C4-2B (cell line): ENCODE measurements around the gene ZBTB24.

Experiments
- H3K27ac ChIP-seq: fragments of 450-650 bp; 2 replicates; pipeline ENCODE4 v1.5.1; 2017
- ZFX ChIP-seq: fragments of 450-650 bp; IDR thresholded peaks from 2 replicates; pipeline ENCODE4 v1.6.1; 2017
- TF ChIP-seq, protein P1 (sequence below): fragments of 450-650 bp; conservative IDR thresholded peaks from 2 replicates; pipeline ENCODE4 v1.5.1; 2017; ENCODE audit warnings: mild to moderate bottlenecking

ZBTB24 gene

GRCh38 chr6:109516929-109517328 is 33.9 kb upstream of the ZBTB24 start:
- H3K27ac ChIP-seq: no peak overlapping the region
- TF ChIP-seq, protein P1, sequence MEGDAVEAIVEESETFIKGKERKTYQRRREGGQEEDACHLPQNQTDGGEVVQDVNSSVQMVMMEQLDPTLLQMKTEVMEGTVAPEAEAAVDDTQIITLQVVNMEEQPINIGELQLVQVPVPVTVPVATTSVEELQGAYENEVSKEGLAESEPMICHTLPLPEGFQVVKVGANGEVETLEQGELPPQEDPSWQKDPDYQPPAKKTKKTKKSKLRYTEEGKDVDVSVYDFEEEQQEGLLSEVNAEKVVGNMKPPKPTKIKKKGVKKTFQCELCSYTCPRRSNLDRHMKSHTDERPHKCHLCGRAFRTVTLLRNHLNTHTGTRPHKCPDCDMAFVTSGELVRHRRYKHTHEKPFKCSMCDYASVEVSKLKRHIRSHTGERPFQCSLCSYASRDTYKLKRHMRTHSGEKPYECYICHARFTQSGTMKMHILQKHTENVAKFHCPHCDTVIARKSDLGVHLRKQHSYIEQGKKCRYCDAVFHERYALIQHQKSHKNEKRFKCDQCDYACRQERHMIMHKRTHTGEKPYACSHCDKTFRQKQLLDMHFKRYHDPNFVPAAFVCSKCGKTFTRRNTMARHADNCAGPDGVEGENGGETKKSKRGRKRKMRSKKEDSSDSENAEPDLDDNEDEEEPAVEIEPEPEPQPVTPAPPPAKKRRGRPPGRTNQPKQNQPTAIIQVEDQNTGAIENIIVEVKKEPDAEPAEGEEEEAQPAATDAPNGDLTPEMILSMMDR: no peak
- TF ChIP-seq ZFX: no peak

DNA sequence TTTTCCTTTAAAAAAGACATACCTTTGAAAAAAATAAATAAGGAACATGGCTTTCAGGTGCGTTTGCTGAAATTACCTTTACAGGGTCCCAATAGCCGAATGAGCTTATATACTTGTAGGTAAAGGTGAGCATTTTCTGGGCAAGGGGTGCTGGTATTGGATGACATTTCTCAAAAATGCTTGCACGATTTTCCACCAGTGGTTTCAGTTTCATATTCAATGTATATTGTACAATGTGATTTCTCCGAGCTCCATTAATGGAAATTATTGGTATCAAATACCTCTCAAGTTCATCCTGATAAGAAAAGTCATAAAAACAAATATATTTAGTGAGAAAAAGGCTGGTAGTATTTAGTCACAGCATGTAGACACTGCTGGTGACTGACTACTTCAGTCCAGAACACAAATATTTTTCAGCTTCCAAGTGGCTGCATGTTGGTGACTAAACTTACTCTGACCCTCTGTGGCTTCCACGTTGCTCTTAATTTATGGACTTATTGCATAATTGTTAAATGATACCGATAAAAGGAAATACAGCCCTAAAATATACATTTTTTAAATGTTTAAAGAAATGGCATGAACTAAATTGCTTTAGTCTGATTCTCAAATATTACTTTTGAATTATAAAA is 32.9 kb upstream of the ZBTB24 start:
- no peak for TF ChIP-seq ZFX
- TF ChIP-seq, protein P1: no peak
- no peak overlapping the region for H3K27ac ChIP-seq

DNA sequence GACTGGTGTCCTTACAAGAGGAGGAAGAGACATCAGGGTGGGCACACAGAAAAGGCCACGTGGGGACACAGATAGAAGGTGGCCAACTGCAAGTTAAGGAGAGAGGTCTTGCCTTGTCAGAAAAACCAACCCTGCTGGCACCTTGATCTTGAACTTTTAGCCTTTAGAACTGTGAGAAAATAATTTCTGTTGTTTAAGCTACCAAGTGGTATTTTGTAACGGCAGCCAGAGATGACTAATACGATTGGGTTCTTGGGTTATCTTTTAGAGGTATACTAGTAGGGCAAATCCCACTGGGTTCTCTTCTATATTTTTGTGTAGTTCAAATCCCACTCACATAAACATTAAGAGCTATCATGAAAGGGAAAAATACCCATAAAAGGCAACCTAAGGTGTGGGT is 31.9 kb upstream of the ZBTB24 start:
- H3K27ac ChIP-seq: no peak overlapping the region; the same call in 1 of the 2 replicates
- TF ChIP-seq, protein P1: no peak
- no peak for TF ChIP-seq ZFX

DNA sequence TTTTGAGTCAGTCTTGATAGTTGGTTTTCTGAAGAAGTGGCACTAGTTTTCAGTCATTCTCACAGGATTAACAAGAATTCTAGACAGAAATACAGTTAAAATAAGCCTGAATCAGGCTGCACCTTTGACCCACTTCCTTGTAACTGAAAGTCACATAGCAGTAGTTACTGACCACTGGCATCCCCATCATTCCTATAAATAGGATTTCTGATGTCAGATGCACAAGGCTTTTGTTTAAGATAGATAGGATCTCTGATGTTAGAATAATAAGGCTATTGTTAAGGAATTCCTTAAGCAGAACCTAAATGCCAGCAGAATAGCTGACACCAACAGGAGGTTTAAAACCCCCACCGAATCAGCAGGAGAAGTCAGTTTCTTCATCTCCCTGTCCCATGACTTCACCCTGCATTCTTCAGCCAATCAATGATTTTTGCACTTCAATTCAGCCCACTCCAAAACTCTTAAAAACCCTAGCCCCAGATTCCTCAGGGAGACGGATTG is 30.6 kb upstream of the ZBTB24 start:
- TF ChIP-seq, protein P1: no peak
- no peak for TF ChIP-seq ZFX
- peak overlapping the region; percentile 66; the same call in 1 of the 2 replicates for H3K27ac ChIP-seq

- TF ChIP-seq, protein P1: no peak
- no peak for TF ChIP-seq ZFX
- H3K27ac ChIP-seq: peak overlapping the region; percentile 83; the same call in 1 of the 2 replicates
These were observed 29.3 kb upstream of the ZBTB24 start for GRCh38 chr6:109512271-109512817.

DNA sequence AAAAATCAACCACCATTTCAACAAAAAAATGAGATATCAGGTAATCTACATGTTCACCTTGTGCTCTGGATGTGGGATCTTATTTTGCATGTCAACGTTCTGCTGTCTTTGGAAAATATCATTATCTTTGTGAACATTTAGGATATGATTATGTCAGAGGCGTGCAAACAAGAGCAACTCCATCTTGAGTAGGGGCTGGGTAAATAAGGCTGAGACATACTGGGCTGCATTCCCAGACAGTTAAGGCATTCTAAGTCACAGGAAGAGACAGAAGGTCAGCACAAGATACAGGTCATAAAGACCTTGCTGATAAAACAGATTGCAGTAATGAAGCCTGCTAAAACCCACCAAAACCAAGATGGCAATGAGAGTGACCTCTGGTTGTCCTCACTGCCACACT is 28.8 kb upstream of the ZBTB24 start:
- H3K27ac ChIP-seq: peak overlapping the region; percentile 83; the same call in 1 of the 2 replicates

GRCh38 chr6:109510358-109510757 is 27.3 kb upstream of the ZBTB24 start:
- H3K27ac ChIP-seq: peak overlapping the region; percentile 44
- no peak for TF ChIP-seq ZFX
- TF ChIP-seq, protein P1: no peak

More for the DNA sequence above, 28.8 kb upstream of the ZBTB24 start:
- TF ChIP-seq, protein P1: no peak
- no peak for TF ChIP-seq ZFX
